ENCODE measurements around the gene FCHSD2. TPM values are rescaled to one million over a fixed set of nuclear protein-coding genes. Genes with fewer than 3 reads are reported as not detected.
"Not testable (repeated sequence)": the region's sequence is repeated elsewhere in the genome, so short reads cannot be mapped to it uniquely, and the experiment has no call there.

The FCHSD2 gene
- polyA plus RNA-seq, 1 donor (not counting 4 experiments of a cell fraction or from before 2014, with no cell fraction given) = 14.2 TPM

DNA sequence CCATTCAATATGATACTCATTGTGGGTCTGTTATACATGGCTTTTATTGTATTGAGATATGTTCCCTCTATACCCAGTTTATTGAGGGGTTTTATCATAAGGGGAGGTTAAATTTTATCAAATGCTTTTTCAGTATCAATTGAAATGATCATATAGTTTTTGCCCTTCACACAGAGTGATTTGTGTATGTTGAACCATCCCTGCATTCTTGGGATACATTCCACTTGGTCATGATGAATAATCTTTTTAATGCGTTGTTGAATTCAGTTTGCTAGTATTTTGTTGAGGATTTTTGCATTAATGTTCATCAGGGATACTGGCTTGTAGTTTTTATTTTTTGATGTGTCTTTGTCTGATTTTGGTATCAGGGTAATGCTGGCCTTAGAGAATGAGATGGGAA lies 229.9 kb downstream of the FCHSD2 start:
- Histone ChIP-seq H2AFZ (ENCODE audit: control insufficient read depth, low read length) (no peak overlapping the region), H3K27ac (ENCODE audit: control insufficient read depth, insufficient read depth, low read length) (no peak overlapping the region), H3K79me2 (ENCODE audit: control insufficient read depth, insufficient read depth, low read length) (no peaks in the 10 kb centered on the region), H3K27me3 (ENCODE audit: control insufficient read depth, extremely low read depth, insufficient read depth, low read length) (no peaks in the 10 kb centered on the region), H3K4me1 (ENCODE audit: control insufficient read depth, extremely low read depth, insufficient read depth, low read length) (no peaks in the 10 kb centered on the region), H4K20me1 (ENCODE audit: control insufficient read depth, extremely low read depth, insufficient read depth, low read length) (no peaks in the 10 kb centered on the region), H3K9me1 (ENCODE audit: control insufficient read depth, extremely low read depth, insufficient read depth, low read length) (no peaks in the 10 kb centered on the region), H3K9ac (ENCODE audit: control insufficient read depth, extremely low read depth, insufficient read depth, low read length) (no peak overlapping the region), H3K9me3 (ENCODE audit: control insufficient read depth, low read depth, low read length) (no peaks in the 10 kb centered on the region), H3K4me3 (ENCODE audit: control insufficient read depth in 2 of 3, extremely low read depth in 1 of 3, insufficient read depth in 2 of 3, low read depth in 1 of 3, low read length in 3 of 3) (no peak overlapping the region), H3K36me3 (ENCODE audit: control insufficient read depth in 2 of 2, extremely low read depth in 1 of 2, insufficient read depth in 2 of 2, low read length in 2 of 2) (no peaks in the 10 kb centered on the region), H3K4me2 (ENCODE audit: control insufficient read depth, extremely low read depth, insufficient read depth, low read depth, low read length) (no peak overlapping the region)
- DNase-seq (ENCODE audit: low read depth, low spot score) = no peak
- TF ChIP-seq EZH2 (IDR thresholded peaks at IDR 0.05; ENCODE audit: low read length) = no peak
- TF ChIP-seq, protein P1, sequence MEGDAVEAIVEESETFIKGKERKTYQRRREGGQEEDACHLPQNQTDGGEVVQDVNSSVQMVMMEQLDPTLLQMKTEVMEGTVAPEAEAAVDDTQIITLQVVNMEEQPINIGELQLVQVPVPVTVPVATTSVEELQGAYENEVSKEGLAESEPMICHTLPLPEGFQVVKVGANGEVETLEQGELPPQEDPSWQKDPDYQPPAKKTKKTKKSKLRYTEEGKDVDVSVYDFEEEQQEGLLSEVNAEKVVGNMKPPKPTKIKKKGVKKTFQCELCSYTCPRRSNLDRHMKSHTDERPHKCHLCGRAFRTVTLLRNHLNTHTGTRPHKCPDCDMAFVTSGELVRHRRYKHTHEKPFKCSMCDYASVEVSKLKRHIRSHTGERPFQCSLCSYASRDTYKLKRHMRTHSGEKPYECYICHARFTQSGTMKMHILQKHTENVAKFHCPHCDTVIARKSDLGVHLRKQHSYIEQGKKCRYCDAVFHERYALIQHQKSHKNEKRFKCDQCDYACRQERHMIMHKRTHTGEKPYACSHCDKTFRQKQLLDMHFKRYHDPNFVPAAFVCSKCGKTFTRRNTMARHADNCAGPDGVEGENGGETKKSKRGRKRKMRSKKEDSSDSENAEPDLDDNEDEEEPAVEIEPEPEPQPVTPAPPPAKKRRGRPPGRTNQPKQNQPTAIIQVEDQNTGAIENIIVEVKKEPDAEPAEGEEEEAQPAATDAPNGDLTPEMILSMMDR (optimal IDR thresholded peaks at IDR 0.05 in 1 of 3, IDR thresholded peaks at IDR 0.05 in 1 of 3, conservative IDR thresholded peaks at IDR 0.05 in 1 of 3; ENCODE audit: extremely low read depth in 1 of 3, insufficient read depth in 2 of 3, low read length in 3 of 3) = no peak
- dilution Hi-C loops (cut with MboI; ENCODE audit: extremely low pct_ligation_motif_present, low sequenced_read_pairs) = no loop called here
- FAIRE-seq = no peak

GRCh38 chr11:72909558-72910388 lies 232.3 kb downstream of the FCHSD2 start:
- H3K9me1 ChIP-seq (ENCODE audit: control insufficient read depth, extremely low read depth, insufficient read depth, low read length); dilution Hi-C loops (cut with MboI; ENCODE audit: extremely low pct_ligation_motif_present, low sequenced_read_pairs); H2AFZ ChIP-seq (ENCODE audit: control insufficient read depth, low read length): not testable (repeated sequence)

More at GRCh38 chr11:72909558-72910388, 232.3 kb downstream of the FCHSD2 start:
- not testable (repeated sequence) for H3K9me3 ChIP-seq (ENCODE audit: control insufficient read depth, low read depth, low read length); H3K36me3 ChIP-seq (ENCODE audit: control insufficient read depth in 2 of 2, extremely low read depth in 1 of 2, insufficient read depth in 2 of 2, low read length in 2 of 2); H4K20me1 ChIP-seq (ENCODE audit: control insufficient read depth, extremely low read depth, insufficient read depth, low read length); H3K4me1 ChIP-seq (ENCODE audit: control insufficient read depth, extremely low read depth, insufficient read depth, low read length); H3K9ac ChIP-seq (ENCODE audit: control insufficient read depth, extremely low read depth, insufficient read depth, low read length); H3K27me3 ChIP-seq (ENCODE audit: control insufficient read depth, extremely low read depth, insufficient read depth, low read length); H3K4me2 ChIP-seq (ENCODE audit: control insufficient read depth, extremely low read depth, insufficient read depth, low read depth, low read length); FAIRE-seq; H3K79me2 ChIP-seq (ENCODE audit: control insufficient read depth, insufficient read depth, low read length); H3K27ac ChIP-seq (ENCODE audit: control insufficient read depth, insufficient read depth, low read length); H3K4me3 ChIP-seq (ENCODE audit: control insufficient read depth in 2 of 3, extremely low read depth in 1 of 3, insufficient read depth in 2 of 3, low read depth in 1 of 3, low read length in 3 of 3); DNase-seq (ENCODE audit: low read depth, low spot score)
